ENCODE results near the gene ARHGEF38.

Gene ARHGEF38

GRCh38 chr4:105558277-105558676 lies 5.9 kb downstream of the ARHGEF38 start:
- no peak overlapping the region for H3K4me2 ChIP-seq (ENCODE audit: low read depth, low read length, poor library complexity, severe bottlenecking)

DNA sequence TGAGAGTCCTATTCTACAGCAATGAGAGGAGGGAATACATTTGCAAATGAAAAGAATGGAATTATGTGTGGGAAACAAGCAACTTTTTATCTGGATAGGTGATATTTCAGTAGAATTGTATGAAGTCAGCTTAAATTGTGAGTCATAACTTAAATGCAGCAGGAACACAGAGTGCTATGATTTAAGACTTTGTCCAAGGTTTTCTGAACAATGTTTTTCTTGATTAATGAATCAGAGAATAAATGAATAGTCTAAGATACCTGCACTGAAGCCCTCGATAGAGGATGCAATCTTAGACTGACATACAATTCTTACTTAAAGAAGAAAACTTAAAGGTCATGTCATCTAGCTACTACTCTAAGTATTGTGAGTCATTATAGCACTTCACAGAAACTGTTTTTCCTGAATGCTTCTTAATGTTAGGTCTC lies 8.0 kb downstream of the ARHGEF38 start:
- Histone ChIP-seq H3K36me3 (ENCODE audit: insufficient read depth, low read length) (no peaks in the 10 kb centered on the region), H3K9me2 (replicated peaks; ENCODE audit: low read depth, low read length) (no peaks in the 10 kb centered on the region), H2AFZ (ENCODE audit: low read length) (0 out of 2 replicates have a peak overlapping the region, but pooled peaks have one; percentile 18), H3K4me1 (ENCODE audit: insufficient read depth, low read length, poor library complexity, severe bottlenecking) (peaks cover 15% of the 10 kb centered on the region), H3K27me3 (ENCODE audit: insufficient read depth, low read length, poor library complexity, severe bottlenecking) (no peaks in the 10 kb centered on the region), H3K9ac (ENCODE audit: low read depth, low read length, poor library complexity, severe bottlenecking) (no peak overlapping the region), H3K79me2 (ENCODE audit: insufficient read depth, low read length) (no peaks in the 10 kb centered on the region), H3K4me2 (ENCODE audit: low read depth, low read length, poor library complexity, severe bottlenecking) (no peak overlapping the region), H3K9me3 (ENCODE audit: insufficient read depth, low read depth, low read length) (no peaks in the 10 kb centered on the region), H3F3A (ENCODE audit: low read depth) (no peaks in the 10 kb centered on the region), H4K20me1 (ENCODE audit: insufficient read depth, low read length, poor library complexity, severe bottlenecking) (no peaks in the 10 kb centered on the region), H3K4me3 (ENCODE audit: low read length, poor library complexity, severe bottlenecking) (no peak overlapping the region)
- TF ChIP-seq EZH2phosphoT487 (IDR thresholded peaks at IDR 0.05; ENCODE audit: borderline replicate concordance) (no peak), CTCF (conservative IDR thresholded peaks at IDR 0.05; ENCODE audit: low read length) (no peak)

More at GRCh38 chr4:105558277-105558676, 5.9 kb downstream of the ARHGEF38 start:
- TF ChIP-seq CTCF (conservative IDR thresholded peaks at IDR 0.05; ENCODE audit: low read length) (no peak), EZH2phosphoT487 (IDR thresholded peaks at IDR 0.05; ENCODE audit: borderline replicate concordance) (no peak)
- H3K9me3 ChIP-seq (ENCODE audit: insufficient read depth, low read depth, low read length): no peaks in the 10 kb centered on the region
- H3K36me3 ChIP-seq (ENCODE audit: insufficient read depth, low read length): no peaks in the 10 kb centered on the region
- H3K9ac ChIP-seq (ENCODE audit: low read depth, low read length, poor library complexity, severe bottlenecking): no peak overlapping the region
- H3K4me3 ChIP-seq (ENCODE audit: low read length, poor library complexity, severe bottlenecking): no peak overlapping the region
- H4K20me1 ChIP-seq (ENCODE audit: insufficient read depth, low read length, poor library complexity, severe bottlenecking): no peaks in the 10 kb centered on the region
- H2AFZ ChIP-seq (ENCODE audit: low read length): no peak overlapping the region
- H3F3A ChIP-seq (ENCODE audit: low read depth): no peaks in the 10 kb centered on the region
- H3K27me3 ChIP-seq (ENCODE audit: insufficient read depth, low read length, poor library complexity, severe bottlenecking): no peaks in the 10 kb centered on the region
- no peaks in the 10 kb centered on the region for H3K9me2 ChIP-seq (replicated peaks; ENCODE audit: low read depth, low read length)
- H3K79me2 ChIP-seq (ENCODE audit: insufficient read depth, low read length): no peaks in the 10 kb centered on the region
- H3K4me1 ChIP-seq (ENCODE audit: insufficient read depth, low read length, poor library complexity, severe bottlenecking): peaks cover 15% of the 10 kb centered on the region

DNA sequence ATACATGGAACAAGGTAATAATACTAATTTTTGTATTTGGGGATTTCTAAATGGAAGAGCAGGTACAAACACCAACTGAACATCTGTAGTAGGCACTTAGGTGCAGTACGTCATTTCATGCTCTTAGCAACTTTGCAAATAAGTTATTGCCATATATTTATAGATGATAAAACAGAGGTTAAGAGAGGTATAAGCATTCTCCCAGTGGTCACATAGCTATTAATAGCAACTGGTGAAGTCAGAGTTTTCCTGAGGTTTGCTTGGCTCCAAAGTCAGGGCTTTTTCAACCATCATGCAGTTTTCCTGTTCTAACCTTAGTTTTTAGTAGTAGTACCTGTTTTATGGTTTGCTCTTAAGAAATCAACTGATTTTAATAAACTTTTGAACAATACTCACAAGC lies 10.9 kb downstream of the ARHGEF38 start:
- no peaks in the 10 kb centered on the region for H3K79me2 ChIP-seq (ENCODE audit: insufficient read depth, low read length)
- H3K4me2 ChIP-seq (ENCODE audit: low read depth, low read length, poor library complexity, severe bottlenecking): no peak overlapping the region
- no peaks in the 10 kb centered on the region for H3K9me3 ChIP-seq (ENCODE audit: insufficient read depth, low read depth, low read length)
- H3K36me3 ChIP-seq (ENCODE audit: insufficient read depth, low read length): no peaks in the 10 kb centered on the region
- H3K27me3 ChIP-seq (ENCODE audit: insufficient read depth, low read length, poor library complexity, severe bottlenecking): no peaks in the 10 kb centered on the region
- peaks cover 15% of the 10 kb centered on the region for H3K4me1 ChIP-seq (ENCODE audit: insufficient read depth, low read length, poor library complexity, severe bottlenecking)
- H3K9me2 ChIP-seq (replicated peaks; ENCODE audit: low read depth, low read length): no peaks in the 10 kb centered on the region
- H3K4me3 ChIP-seq (ENCODE audit: low read length, poor library complexity, severe bottlenecking): no peak overlapping the region
- H3K9ac ChIP-seq (ENCODE audit: low read depth, low read length, poor library complexity, severe bottlenecking): no peak overlapping the region
- no peaks in the 10 kb centered on the region for H3F3A ChIP-seq (ENCODE audit: low read depth)
- no peaks in the 10 kb centered on the region for H4K20me1 ChIP-seq (ENCODE audit: insufficient read depth, low read length, poor library complexity, severe bottlenecking)
- no peak overlapping the region; the same call in 1 of the 2 replicates for H2AFZ ChIP-seq (ENCODE audit: low read length)
- TF ChIP-seq CTCF (conservative IDR thresholded peaks at IDR 0.05; ENCODE audit: low read length): no peak
- no peak for TF ChIP-seq EZH2phosphoT487 (IDR thresholded peaks at IDR 0.05; ENCODE audit: borderline replicate concordance)

Data from Loucy (cell line).